Esophagus squamous epithelium (tissue), 5 donors: ENCODE results near the gene GALNTL6. TPM values are rescaled to one million over a fixed set of nuclear protein-coding genes. Genes with fewer than 3 reads are reported as not detected.

Experiments used
- DNase-seq: peaks from one replicate; lab custom pipeline; 2025; lab: John Stamatoyannopoulos, UW
- H3K27ac ChIP-seq, 4 donors: fragments of 200-600 bp; sonication (generic); one replicate each; pipeline ENCODE4 v1.5.1; 2016 to 2019; ENCODE audit warnings: mild to moderate bottlenecking in 1 of 4
- H3K27me3 ChIP-seq, 4 donors: fragments of 200-600 bp; sonication (generic); 1 replicate in 3 of 4; 2 replicates in 1 of 4; pipeline versions ENCODE4 v1.5.1 to v1.6.0; 2017 to 2021; ENCODE audit warnings: antibody characterized with exemption in 1 of 4
- H3K36me3 ChIP-seq, 3 donors: fragments of 200-600 bp; sonication (generic); one replicate each; pipeline ENCODE4 v1.5.1; 2016 to 2019
- H3K4me1 ChIP-seq, 3 donors: fragments of 200-600 bp; sonication (generic); one replicate each; pipeline ENCODE4 v1.5.1; 2017 to 2019
- H3K4me3 ChIP-seq, 4 donors: fragments of 200-600 bp; sonication (generic); 1 replicate in 3 of 4; 2 replicates in 1 of 4; pipeline ENCODE4 v1.5.1; 2016 to 2019; ENCODE audit warnings: mild to moderate bottlenecking in 2 of 4, moderate library complexity in 1 of 4
- H3K9me3 ChIP-seq, 3 donors: fragments of 200-600 bp; sonication (generic); one replicate each; pipeline ENCODE4 v1.5.1; 2016 to 2019
- CTCF ChIP-seq, 6 experiments: fragments of 450-650 bp in 4 of 6; fragments of 200-600 bp in 2 of 6; sonication (generic) in 2 of 6; IDR thresholded peaks; one replicate each; pipeline ENCODE4 v1.5.1; 2016 to 2019; ENCODE audit warnings: antibody characterized with exemption in 6 of 6, mild to moderate bottlenecking in 4 of 6, moderate library complexity in 4 of 6
- POLR2A ChIP-seq, 4 donors: fragments of 450-650 bp; IDR thresholded peaks; one replicate each; pipeline ENCODE4 v1.6.1; 2017; ENCODE audit warnings: antibody characterized with exemption in 4 of 4, mild to moderate bottlenecking in 4 of 4, moderate library complexity in 3 of 4
- WGBS, 2 donors: methylation state at CpG; one replicate each; pipeline ENCODE4 v1.1.5; 2018; 5-methylcytosine and 5-hydroxymethylcytosine counted together
- intact Hi-C: fragments of 100-400 bp; cut with DNase I; formaldehyde crosslinking; loops from one replicate; pipeline ENCODE4 v1.15.0; 2022
- total RNA-seq, 4 donors: library from RNA; depleted of rRNA; stranded (reverse); fragments of >200 nt; gene quantifications; one replicate each; pipeline ENCODE4 v1.1.0, GENCODE V29; 2016
- donor health status: DM: yes; HTN: yes; CAD: no.

GALNTL6 gene
- total RNA-seq, 4 donors from 2014 or later, result 0.12 TPM; not detected in 3

- Histone ChIP-seq H3K4me1 (no peaks in the 10 kb centered on the region), H3K9me3 (no peaks in the 10 kb centered on the region), H3K27me3 (no peaks in the 10 kb centered on the region), H3K4me3 (no peak overlapping the region), H3K27ac (no peak overlapping the region), H3K36me3 (no peaks in the 10 kb centered on the region)
- no peak for DNase-seq
- intact Hi-C loops, result no loop called here
- TF ChIP-seq POLR2A (IDR thresholded peaks at IDR 0.05), result no peak
- no peak for TF ChIP-seq CTCF (IDR thresholded peaks at IDR 0.05)
- 68% methylated on average over 4 of the region's 4 CpGs for WGBS, 2 donors
These were observed 340.5 kb downstream of the GALNTL6 start for GRCh38 chr4:172153719-172154118.

GRCh38 chr4:172155838-172156345, 342.7 kb downstream of the GALNTL6 start:
- DNase-seq, result no peak
- Histone ChIP-seq H3K4me1 (no peaks in the 10 kb centered on the region), H3K27ac (no peak overlapping the region), H3K9me3 (no peaks in the 10 kb centered on the region), H3K36me3 (no peaks in the 10 kb centered on the region), H3K4me3 (no peak overlapping the region), H3K27me3 (no peaks in the 10 kb centered on the region)
- no peak for TF ChIP-seq POLR2A (IDR thresholded peaks at IDR 0.05)
- no peak for TF ChIP-seq CTCF (IDR thresholded peaks at IDR 0.05)
- WGBS, 2 donors, result 75 to 80% methylated on average over 15 of the region's 15 CpGs
- intact Hi-C loops, result no loop called here

GRCh38 chr4:172157946-172158345, 344.7 kb downstream of the GALNTL6 start:
- TF ChIP-seq POLR2A (IDR thresholded peaks at IDR 0.05) (no peak), CTCF (IDR thresholded peaks at IDR 0.05) (no peak)
- no peak overlapping the region for H3K27ac ChIP-seq
- no peaks in the 10 kb centered on the region for H3K4me1 ChIP-seq
- DNase-seq, result no peak
- intact Hi-C loops, result no loop called here
- no peaks in the 10 kb centered on the region for H3K36me3 ChIP-seq
- no peak overlapping the region for H3K4me3 ChIP-seq
- H3K9me3 ChIP-seq, result no peaks in the 10 kb centered on the region
- 49 to 51% methylated on average over 2 of the region's 2 CpGs for WGBS, 2 donors
- H3K27me3 ChIP-seq, result no peaks in the 10 kb centered on the region

GRCh38 chr4:172163215-172163614, 350.0 kb downstream of the GALNTL6 start:
- intact Hi-C loops, result no loop called here
- no peak overlapping the region for H3K27ac ChIP-seq
- H3K9me3 ChIP-seq, result no peaks in the 10 kb centered on the region
- H3K36me3 ChIP-seq, result no peaks in the 10 kb centered on the region
- H3K4me1 ChIP-seq, result no peaks in the 10 kb centered on the region
- 54 to 58% methylated on average over 2 of the region's 2 CpGs for WGBS, 2 donors
- TF ChIP-seq POLR2A (IDR thresholded peaks at IDR 0.05) (no peak), CTCF (IDR thresholded peaks at IDR 0.05) (no peak)
- H3K4me3 ChIP-seq, result no peak overlapping the region
- H3K27me3 ChIP-seq, result no peaks in the 10 kb centered on the region
- DNase-seq, result no peak

- H3K36me3 ChIP-seq, result no peaks in the 10 kb centered on the region
- no peaks in the 10 kb centered on the region for H3K9me3 ChIP-seq
- H3K4me1 ChIP-seq, result no peaks in the 10 kb centered on the region
- TF ChIP-seq CTCF (IDR thresholded peaks at IDR 0.05), result no peak
- TF ChIP-seq POLR2A (IDR thresholded peaks at IDR 0.05), result no peak
- H3K27me3 ChIP-seq, result no peaks in the 10 kb centered on the region
- DNase-seq, result no peak
- no peak overlapping the region for H3K27ac ChIP-seq
- H3K4me3 ChIP-seq, result no peak overlapping the region
- 40 to 54% methylated on average over 2 of the region's 2 CpGs for WGBS, 2 donors
- intact Hi-C loops, result no loop called here
These were observed 355.7 kb downstream of the GALNTL6 start for GRCh38 chr4:172168888-172169287.
